Neuronal stem cell (in vitro differentiated cells): ENCODE measurements around the gene FLAD1.

Source experiments
- DNase-seq: peaks from one replicate; pipeline ENCODE4 v3.0.0-alpha.2; 2013; ENCODE audit warnings: low spot score
- H2AFZ ChIP-seq: one replicate; pipeline ENCODE4 v1.6.1; 2013; ENCODE audit warnings: mild to moderate bottlenecking, low read length, inconsistent platforms
- H2AK5ac ChIP-seq: 2 replicates; pipeline ENCODE4 v1.6.1; 2013; ENCODE audit warnings: low read depth, mild to moderate bottlenecking, inconsistent platforms, low read length, moderate library complexity, mixed read lengths
- H2BK120ac ChIP-seq: 2 replicates; pipeline ENCODE4 v1.6.1; 2013; ENCODE audit warnings: low read depth, mild to moderate bottlenecking, inconsistent platforms, low read length, moderate library complexity, mixed read lengths
- H2BK12ac ChIP-seq: one replicate; pipeline ENCODE4 v1.6.1; 2013; ENCODE audit warnings: low read length, inconsistent platforms
- H2BK15ac ChIP-seq: 2 replicates; pipeline ENCODE4 v1.6.1; 2013; ENCODE audit warnings: mild to moderate bottlenecking, low read length, inconsistent platforms, mixed read lengths
- H2BK5ac ChIP-seq: one replicate; pipeline ENCODE4 v1.6.1; 2013; ENCODE audit warnings: inconsistent platforms, mild to moderate bottlenecking, low read length, moderate library complexity
- H3K14ac ChIP-seq: one replicate; pipeline ENCODE4 v1.6.1; 2013; ENCODE audit warnings: low read length, inconsistent platforms
- H3K18ac ChIP-seq: 2 replicates; pipeline ENCODE4 v1.6.1; 2013; ENCODE audit warnings: low read length, inconsistent platforms
- H3K23ac ChIP-seq: 2 replicates; pipeline ENCODE4 v1.6.1; 2013; ENCODE audit warnings: low read depth, mild to moderate bottlenecking, mixed read lengths, low read length, inconsistent platforms; ENCODE audit not compliant: poor library complexity
- H3K27ac ChIP-seq: replicated peaks from 3 replicates; pipeline ENCODE4 v1.5.1; 2013; ENCODE audit warnings: low read length, inconsistent platforms
- H3K27me3 ChIP-seq, 3 experiments: 2 replicates each; pipeline ENCODE4 v1.6.1; 2013; ENCODE audit warnings: low read length in 3 of 3, mild to moderate bottlenecking in 2 of 3, inconsistent platforms in 1 of 3, low read depth in 1 of 3, mixed read lengths in 1 of 3, moderate library complexity in 1 of 3; ENCODE audit not compliant: control insufficient read depth in 3 of 3, insufficient read depth in 3 of 3
- H3K36me3 ChIP-seq, 2 donors: replicated peaks in 1 of 2; 2 replicates each; pipeline ENCODE4 v1.6.1; 2013; ENCODE audit warnings: low read length in 2 of 2; ENCODE audit not compliant: control insufficient read depth in 2 of 2, insufficient read depth in 2 of 2
- H3K4ac ChIP-seq: 2 replicates; pipeline ENCODE4 v1.6.1; 2013; ENCODE audit warnings: inconsistent platforms, mild to moderate bottlenecking, low read length, moderate library complexity
- H3K4me1 ChIP-seq, 2 donors: 1 replicate in 1 of 2; 2 replicates in 1 of 2; pipeline ENCODE4 v1.6.1; 2013; ENCODE audit warnings: low read length in 2 of 2, low read depth in 1 of 2; ENCODE audit not compliant: control insufficient read depth in 2 of 2, insufficient read depth in 1 of 2
- H3K4me2 ChIP-seq: one replicate; pipeline ENCODE4 v1.6.1; 2013; ENCODE audit warnings: mild to moderate bottlenecking, low read length, inconsistent platforms; ENCODE audit not compliant: insufficient read depth, poor library complexity, severe bottlenecking
- H3K4me3 ChIP-seq, 2 donors: 2 replicates each; pipeline ENCODE4 v1.5.1; 2013; ENCODE audit warnings: low read length in 2 of 2, mild to moderate bottlenecking in 2 of 2, inconsistent platforms in 1 of 2, moderate library complexity in 1 of 2
- H3K79me1 ChIP-seq: one replicate; pipeline ENCODE4 v1.6.1; 2013; ENCODE audit warnings: low read depth, mild to moderate bottlenecking, inconsistent platforms, low read length, moderate library complexity
- H3K9ac ChIP-seq: one replicate; pipeline ENCODE4 v1.6.1; 2013; ENCODE audit warnings: mild to moderate bottlenecking, low read depth, low read length, inconsistent platforms; ENCODE audit not compliant: poor library complexity
- H3K9me3 ChIP-seq, 2 donors: replicated peaks in 1 of 2; 2 replicates each; pipeline versions ENCODE3 to v1.6.1; 2013; ENCODE audit warnings: low read length in 2 of 2, mild to moderate bottlenecking in 2 of 2, inconsistent platforms in 1 of 2, low read depth in 1 of 2, mixed read lengths in 1 of 2, moderate library complexity in 1 of 2; ENCODE audit not compliant: control insufficient read depth in 2 of 2, insufficient read depth in 1 of 2
- H4K8ac ChIP-seq: one replicate; pipeline ENCODE4 v1.6.1; 2013; ENCODE audit warnings: low read depth, mild to moderate bottlenecking, inconsistent platforms, low read length, moderate library complexity
- H4K91ac ChIP-seq: one replicate; pipeline ENCODE4 v1.6.1; 2013; ENCODE audit warnings: low read length, low read depth, mild to moderate bottlenecking, inconsistent platforms; ENCODE audit not compliant: poor library complexity
- WGBS, 2 donors: extraction: QIAGEN DNeasy Blood & Tissue Kit; methylation state at CpG; one replicate each; pipeline ENCODE4 v1.1.7; 2013; ENCODE audit warnings: missing lambda C conversion rate in 2 of 2, mixed read lengths in 1 of 2; ENCODE audit not compliant: insufficient read length in 2 of 2, insufficient replicate concordance in 1 of 2; ENCODE audit errors: extremely low coverage in 2 of 2; 5-methylcytosine and 5-hydroxymethylcytosine counted together

FLAD1 gene

DNA sequence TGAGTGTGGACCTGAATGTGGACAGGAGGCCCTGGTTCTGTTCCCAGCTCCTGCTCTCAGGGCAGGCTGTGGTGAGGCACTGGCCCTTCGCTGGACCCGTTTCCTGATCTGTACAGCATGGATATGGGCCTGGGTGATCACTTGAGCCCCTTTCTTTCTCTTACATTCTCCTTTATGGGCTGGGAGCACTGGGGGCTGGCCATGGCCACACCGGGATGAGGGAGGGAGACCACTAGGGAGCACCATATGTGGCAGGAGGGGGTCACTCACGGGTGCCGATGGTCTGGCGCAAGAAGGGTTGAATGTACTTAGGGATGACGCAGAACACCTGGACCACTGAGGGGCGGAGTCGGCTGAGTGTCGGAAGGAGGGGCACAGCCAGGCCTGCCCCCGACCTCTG, 47.8 kb downstream of the FLAD1 start:
- H3K4me3 ChIP-seq: no peak overlapping the region
- H2BK5ac ChIP-seq: no peak overlapping the region
- peak overlapping the region; percentile 17 for H3K14ac ChIP-seq
- no peaks in the 10 kb centered on the region for H3K27me3 ChIP-seq
- H2AK5ac ChIP-seq: peak overlapping the region; percentile 70
- peak overlapping the region; percentile 43 for H4K8ac ChIP-seq
- no peaks in the 10 kb centered on the region for H3K79me1 ChIP-seq
- no peak overlapping the region for H3K9ac ChIP-seq
- no CpG with 5 or more reads among the region's 11 CpGs for WGBS, 2 donors
- no peak overlapping the region for H3K4me2 ChIP-seq
- H3K23ac ChIP-seq: no peak overlapping the region
- no peak overlapping the region for H2BK120ac ChIP-seq
- no peak overlapping the region for H3K27ac ChIP-seq
- no peaks in the 10 kb centered on the region for H3K4me1 ChIP-seq
- H3K9me3 ChIP-seq: no peaks in the 10 kb centered on the region
- no peak overlapping the region for H3K18ac ChIP-seq
- H2BK15ac ChIP-seq: peak overlapping the region; percentile 89
- no peak overlapping the region for H3K4ac ChIP-seq
- H3K36me3 ChIP-seq: no peaks in the 10 kb centered on the region
- no peak for DNase-seq
- H2AFZ ChIP-seq: no peak overlapping the region
- no peak overlapping the region for H2BK12ac ChIP-seq
- no peak overlapping the region for H4K91ac ChIP-seq

DNA sequence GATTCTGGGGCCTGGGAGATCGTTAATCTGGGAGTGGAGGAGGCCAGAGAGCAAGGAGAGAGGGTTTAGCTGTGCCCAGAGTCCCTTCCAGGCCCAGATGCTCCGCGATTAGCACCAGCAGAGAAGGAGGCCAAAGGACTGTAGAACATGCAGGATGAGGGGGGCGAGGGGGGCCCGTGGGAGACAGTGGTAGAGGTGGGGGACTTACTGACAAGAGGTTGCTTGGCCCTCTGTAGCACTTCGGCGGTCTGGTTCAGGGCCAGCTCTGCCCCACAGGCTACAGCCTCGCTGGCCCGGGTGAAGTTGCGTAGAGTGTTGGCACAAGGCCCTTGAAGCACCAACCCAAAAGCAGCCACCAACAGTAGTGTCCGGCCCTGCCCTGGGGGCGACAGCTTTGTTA, 49.7 kb downstream of the FLAD1 start:
- Histone ChIP-seq H3K4me3 (no peak overlapping the region), H3K9me3 (no peaks in the 10 kb centered on the region), H4K91ac (no peak overlapping the region), H4K8ac (no peak overlapping the region), H3K4me1 (peaks cover 2 to 5% of the 10 kb centered on the region in 2 donors), H3K36me3 (no peaks in the 10 kb centered on the region), H3K27me3 (no peaks in the 10 kb centered on the region), H3K23ac (no peak overlapping the region), H2AK5ac (no peak overlapping the region), H3K18ac (no peak overlapping the region), H3K79me1 (no peaks in the 10 kb centered on the region), H2BK15ac (no peak overlapping the region), H3K4ac (no peak overlapping the region), H2BK120ac (no peak overlapping the region), H3K14ac (no peak overlapping the region), H2BK12ac (no peak overlapping the region), H3K27ac (no peak overlapping the region), H3K4me2 (no peak overlapping the region), H3K9ac (no peak overlapping the region), H2AFZ (no peak overlapping the region), H2BK5ac (no peak overlapping the region)
- no peak for DNase-seq
- WGBS, 2 donors: no CpG with 5 or more reads among the region's 12 CpGs

DNA sequence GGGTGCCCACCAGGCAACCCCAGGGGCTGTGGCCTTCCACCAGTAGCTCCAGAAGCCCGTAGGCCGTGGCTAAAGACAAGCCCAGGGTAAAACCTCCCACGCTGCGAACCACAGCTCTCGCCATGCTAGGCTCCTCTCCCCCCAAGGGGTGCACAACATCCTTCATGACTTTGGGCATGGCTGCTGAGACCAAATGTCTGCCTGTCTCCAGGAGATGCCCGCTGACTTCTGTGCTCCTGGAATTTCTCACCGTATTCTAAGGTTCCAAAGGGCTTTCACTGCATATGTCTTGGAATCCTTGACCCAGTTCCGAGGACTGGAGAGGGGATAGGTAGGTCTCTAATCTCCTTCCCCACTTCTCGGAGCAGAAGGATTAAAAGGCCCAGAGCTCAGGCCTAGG, 50.4 kb downstream of the FLAD1 start, which contains the start of the genes DCST1 and DCST2:
DCST1 (plus strand) TSS at position 301 of the 400 bp plus-strand sequence. CDS start 213 bp downstream, outside the sequence.
DCST2 (minus strand) TSS at position 258 of the 400 bp plus-strand sequence; CDS start at position 178, 80 bp downstream.
- Histone ChIP-seq H3K23ac (no peak within 1 kb of the TSS), H4K8ac (no peak within 1 kb of the TSS), H3K27me3 (no peaks in the 10 kb centered on the region), H2BK12ac (no peak within 1 kb of the TSS), H2BK15ac (peak within 1 kb of the TSS; percentile 56), H3K4me3 (no peak within 1 kb of the TSS), H3K4ac (no peak within 1 kb of the TSS), H2AK5ac (peak within 1 kb of the TSS; percentile 79), H4K91ac (no peak within 1 kb of the TSS), H3K4me1 (peaks cover 2 to 7% of the 10 kb centered on the region in 2 donors), H3K18ac (peak within 1 kb of the TSS; percentile 54), H3K14ac (no peak within 1 kb of the TSS), H3K4me2 (no peak within 1 kb of the TSS), H2BK120ac (no peak within 1 kb of the TSS), H2AFZ (no peak within 1 kb of the TSS), H2BK5ac (no peak within 1 kb of the TSS), H3K9me3 (no peaks in the 10 kb centered on the region), H3K9ac (no peak within 1 kb of the TSS), H3K79me1 (no peaks in the 10 kb centered on the region), H3K36me3 (no peaks in the 10 kb centered on the region), H3K27ac (no peak within 1 kb of the TSS)
- WGBS, 2 donors: no CpG with 5 or more reads among the region's 9 CpGs
- DNase-seq: no peak

DNA sequence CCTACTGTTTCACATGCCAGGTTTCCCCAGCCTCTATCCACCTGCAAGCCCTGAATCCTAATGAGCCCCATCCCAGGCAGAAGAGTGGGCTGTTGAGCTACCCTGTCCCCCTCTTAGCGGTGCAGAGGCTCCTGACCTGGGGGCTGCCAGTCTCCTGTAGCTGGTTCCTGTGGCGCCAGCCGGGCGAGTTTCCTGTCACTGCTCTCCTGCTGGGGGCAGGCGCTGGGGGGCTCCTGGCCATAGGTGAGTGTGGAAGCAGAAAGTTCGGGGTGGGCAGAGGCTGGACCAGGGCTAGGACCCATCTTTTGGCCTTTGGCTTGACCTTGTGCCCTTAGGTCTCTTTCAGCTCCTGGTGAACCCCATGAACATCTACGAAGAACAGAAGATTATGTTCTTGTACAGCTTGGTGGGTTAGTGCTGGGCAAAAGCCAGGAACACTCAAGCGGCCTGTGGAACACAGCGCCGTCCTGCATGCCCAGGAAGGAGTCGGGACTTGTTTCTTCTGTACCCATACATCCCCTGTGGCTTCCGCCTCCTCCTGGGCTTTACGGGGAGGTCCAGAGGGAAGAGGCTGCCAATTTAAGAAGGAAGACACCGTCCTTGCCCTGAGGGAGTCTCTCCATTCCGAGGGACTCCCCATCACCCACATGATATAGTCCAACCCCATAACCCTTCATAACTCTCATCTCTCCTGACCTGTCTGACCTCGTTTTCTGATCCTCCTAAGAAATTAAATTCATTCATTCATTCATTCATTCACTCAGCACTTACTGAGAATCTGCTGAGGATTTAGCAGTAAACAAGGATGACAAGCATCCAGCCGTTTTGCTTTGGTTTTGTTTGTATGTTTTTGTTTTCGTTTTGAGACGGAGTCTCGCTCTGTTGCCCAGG, 51.4 kb downstream of the FLAD1 start:
- no peak overlapping the region for H2BK120ac ChIP-seq
- WGBS, 2 donors: no CpG with 5 or more reads among the region's 20 CpGs
- no peak overlapping the region for H2BK12ac ChIP-seq
- peaks cover 2 to 9% of the 10 kb centered on the region in 2 donors for H3K4me1 ChIP-seq
- no peak for DNase-seq
- H3K4ac ChIP-seq: no peak overlapping the region
- H3K27me3 ChIP-seq: no peaks in the 10 kb centered on the region
- H3K18ac ChIP-seq: peak overlapping the region; percentile 54
- H2AK5ac ChIP-seq: peak overlapping the region; percentile 79
- no peak overlapping the region for H3K4me2 ChIP-seq
- no peaks in the 10 kb centered on the region for H3K36me3 ChIP-seq
- no peak overlapping the region for H2BK5ac ChIP-seq
- H3K9me3 ChIP-seq: no peaks in the 10 kb centered on the region
- H3K9ac ChIP-seq: no peak overlapping the region
- H4K8ac ChIP-seq: no peak overlapping the region
- no peaks in the 10 kb centered on the region for H3K79me1 ChIP-seq
- no peak overlapping the region for H3K23ac ChIP-seq
- H2AFZ ChIP-seq: no peak overlapping the region
- H2BK15ac ChIP-seq: peak overlapping the region; percentile 56
- no peak overlapping the region for H3K27ac ChIP-seq
- no peak overlapping the region for H4K91ac ChIP-seq
- no peak overlapping the region for H3K14ac ChIP-seq
- H3K4me3 ChIP-seq: no peak overlapping the region
